A172 (cell line): ENCODE measurements around the gene PTPRK. TPM values are rescaled to one million over a fixed set of nuclear protein-coding genes. Genes with fewer than 3 reads are reported as not detected.

ENCODE experiments used
- DNase-seq: peaks from one replicate; pipeline ENCODE4 v3.0.0-alpha.2; 2015; ENCODE audit warnings: low spot score
- total RNA-seq: library from RNA; depleted of rRNA; stranded (reverse); fragments of >200 nt; shearing (Covaris generic); gene quantifications from 2 replicates; pipeline ENCODE4 v1.2.3, GENCODE V29; 2014; rRNA removed

The PTPRK gene
- total RNA-seq: 41.8 and 44.1 TPM in 2 replicates

DNA sequence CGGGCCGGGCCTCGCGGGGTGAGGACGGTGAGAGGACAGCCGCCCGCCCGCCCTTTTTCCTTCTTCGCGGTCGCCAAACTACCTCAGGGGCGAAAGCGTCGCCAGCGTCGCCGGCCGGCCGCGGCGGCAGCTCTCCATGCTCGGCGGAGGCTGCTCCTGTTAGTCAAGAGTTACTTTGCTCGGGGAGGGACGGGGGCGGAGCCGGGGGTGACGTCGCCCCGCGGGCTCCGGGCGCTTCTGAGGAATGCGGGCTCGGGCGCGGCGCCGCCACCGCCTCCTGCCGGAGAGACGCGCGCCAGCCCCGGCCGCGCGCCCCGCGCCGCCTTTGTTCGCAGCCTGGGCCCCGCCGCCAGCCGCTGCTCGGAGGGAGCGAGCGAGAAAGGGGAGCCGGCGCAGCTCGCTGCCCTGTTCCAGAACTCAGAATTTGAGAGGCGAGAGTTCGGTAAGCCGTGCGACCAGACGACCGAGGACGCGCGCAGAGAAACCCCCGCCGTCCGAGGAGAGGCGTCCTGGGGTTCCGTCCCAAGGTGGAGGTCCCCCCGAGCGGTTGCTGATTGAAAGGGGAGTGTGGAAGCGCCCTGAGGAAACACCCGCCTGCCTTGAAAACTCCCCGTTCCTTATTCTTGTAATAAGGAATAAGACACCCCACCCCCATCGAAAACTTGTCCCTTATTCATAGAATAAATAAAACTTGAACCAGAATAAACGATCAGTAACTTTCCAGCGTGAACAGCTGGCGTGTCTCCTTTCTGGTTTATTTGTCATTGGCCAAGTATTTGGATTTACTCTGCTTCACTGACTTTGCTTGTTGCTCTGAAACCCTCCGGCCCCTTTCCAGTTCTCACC lies at the start of gene PTPRK:
Gene PTPRK, minus strand, starts transcription at position 164 of the 846 bp plus-strand sequence. CDS start 241 bp downstream, outside the sequence.
- DNase-seq: peak; percentile 77

DNA sequence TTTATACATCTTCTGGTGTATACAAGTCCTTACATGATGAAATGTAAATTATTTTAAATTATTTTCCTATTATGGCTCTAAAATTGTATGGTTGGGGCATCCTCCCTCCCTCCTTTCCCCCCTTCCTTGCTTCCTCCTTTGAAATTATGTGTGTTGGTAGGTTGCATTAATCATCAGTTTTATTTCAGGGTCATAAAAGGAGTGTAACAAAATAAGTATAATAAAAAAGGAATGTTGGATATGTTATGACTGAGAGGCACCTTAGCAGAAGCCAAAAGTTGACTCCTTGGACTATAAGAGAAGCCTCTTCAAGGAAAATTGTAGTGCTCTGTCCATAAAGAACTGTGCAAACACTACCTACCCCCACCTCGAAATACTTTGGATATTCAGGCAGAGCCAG lies 46.6 kb upstream of the PTPRK start:
- DNase-seq: peak; percentile 9

DNA sequence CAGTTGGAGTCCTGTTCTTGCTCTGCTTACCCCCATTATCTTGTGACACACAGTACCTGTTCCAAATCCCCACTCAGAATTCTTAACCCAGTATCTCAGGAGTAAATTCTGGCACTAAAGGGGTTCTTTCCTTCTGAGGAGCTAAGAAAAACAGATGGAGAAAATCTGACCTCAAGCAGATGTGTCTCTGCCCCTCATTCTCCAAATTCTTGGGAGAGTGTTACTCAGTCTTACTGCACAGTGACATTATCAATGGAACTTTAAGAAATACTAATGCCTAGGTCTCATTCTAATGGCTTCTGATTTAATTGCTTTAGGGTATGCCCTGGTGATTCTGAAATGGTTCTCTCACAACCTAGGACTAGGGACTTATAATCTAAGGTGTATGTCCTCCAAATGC lies 40.6 kb upstream of the PTPRK start:
- no peak for DNase-seq

DNA sequence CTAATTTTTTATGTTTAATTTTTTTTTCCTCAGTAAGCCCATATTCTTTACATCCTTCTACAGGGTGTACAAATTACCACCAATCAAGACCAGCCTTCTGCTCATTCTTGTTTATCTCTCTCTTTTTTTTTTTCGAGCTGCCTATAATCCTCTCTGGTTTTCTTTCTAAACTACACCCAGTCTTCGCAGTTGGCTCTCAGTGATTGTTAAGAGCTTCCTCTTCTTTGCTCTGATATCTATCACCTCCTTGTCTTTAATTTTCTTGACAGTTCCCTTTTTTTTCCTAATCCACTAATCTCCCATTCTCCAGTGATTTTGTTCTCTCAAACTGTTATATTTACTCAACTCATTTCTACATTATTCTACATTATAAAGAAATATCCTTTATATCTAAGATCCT lies 38.5 kb upstream of the PTPRK start:
- no peak for DNase-seq

DNA sequence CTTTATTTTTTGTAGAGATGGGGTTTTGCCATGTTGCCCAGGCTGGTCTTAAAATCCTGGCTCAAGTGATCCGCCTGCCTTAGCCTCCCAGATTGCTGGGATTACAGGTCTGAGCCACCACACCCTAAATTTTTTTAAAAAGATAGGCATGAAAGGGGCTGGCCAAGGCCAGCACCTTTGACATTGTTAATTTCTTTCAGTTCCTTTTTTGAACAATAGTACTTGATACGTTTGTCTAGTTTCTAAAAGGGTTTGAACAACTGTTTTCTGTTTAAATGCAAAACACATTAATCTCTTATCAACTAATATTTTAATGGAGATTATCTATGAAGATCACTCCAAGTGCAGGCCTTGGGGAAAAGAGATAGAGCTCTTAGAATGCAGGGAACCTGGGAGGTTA lies 37.6 kb upstream of the PTPRK start:
- no peak for DNase-seq

DNA sequence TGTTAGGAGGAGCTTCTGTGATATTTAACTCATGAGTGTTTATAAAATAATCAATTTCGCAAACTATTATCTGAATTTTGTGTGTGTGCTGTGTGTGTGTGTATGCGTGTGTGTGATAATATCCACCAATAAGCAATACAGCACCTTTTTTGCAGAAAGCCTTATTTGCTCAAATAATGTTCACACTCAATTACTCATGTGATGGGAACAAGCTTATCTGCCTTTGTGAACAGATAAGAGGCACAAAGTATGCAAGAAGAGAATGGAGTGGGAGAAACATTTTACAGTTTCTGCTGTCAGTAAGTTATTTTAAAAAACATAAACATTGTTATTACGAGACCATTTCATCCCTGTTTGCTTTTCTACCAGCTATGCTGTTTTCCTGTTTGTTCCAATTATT lies 36.7 kb upstream of the PTPRK start:
- DNase-seq: no peak

DNA sequence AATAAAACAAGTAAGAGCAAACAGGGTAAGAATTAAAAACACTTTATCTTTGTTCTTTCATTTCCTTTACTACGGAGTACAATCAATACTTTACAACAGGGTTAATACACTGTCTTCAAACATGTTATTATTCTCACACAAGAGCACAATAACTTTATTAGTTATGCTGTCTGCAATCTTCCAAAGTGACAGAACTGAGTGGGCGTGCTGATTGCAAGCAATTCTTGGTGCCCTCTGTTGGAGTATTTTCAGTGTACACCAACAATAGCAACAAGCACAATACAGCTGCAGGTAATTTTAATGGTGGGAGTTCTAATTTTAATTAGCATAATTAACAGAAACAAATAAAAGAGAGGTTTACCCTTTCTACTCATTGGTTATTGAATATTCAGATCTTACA lies 33.9 kb upstream of the PTPRK start:
- no peak for DNase-seq

DNA sequence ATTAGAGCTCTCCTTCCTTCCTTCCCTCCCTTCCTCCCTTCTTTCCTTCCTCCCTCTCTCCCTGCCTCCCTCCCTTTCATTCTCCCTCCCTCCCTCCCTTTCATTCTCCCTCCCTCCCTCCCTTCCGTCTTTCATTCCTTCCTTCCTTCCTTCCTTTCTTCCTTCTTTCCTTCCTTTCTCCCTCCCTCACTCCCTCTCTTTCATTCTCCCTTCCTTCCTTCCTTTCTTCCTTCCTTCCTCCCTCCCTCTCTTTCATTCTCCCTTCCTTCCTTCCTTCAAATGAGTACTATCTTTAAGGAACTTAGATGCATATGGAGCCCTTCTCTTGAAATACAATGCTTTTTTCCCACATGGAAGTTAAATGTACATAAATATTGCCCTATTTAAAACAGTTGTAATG lies 20.9 kb upstream of the PTPRK start:
- DNase-seq: no peak

DNA sequence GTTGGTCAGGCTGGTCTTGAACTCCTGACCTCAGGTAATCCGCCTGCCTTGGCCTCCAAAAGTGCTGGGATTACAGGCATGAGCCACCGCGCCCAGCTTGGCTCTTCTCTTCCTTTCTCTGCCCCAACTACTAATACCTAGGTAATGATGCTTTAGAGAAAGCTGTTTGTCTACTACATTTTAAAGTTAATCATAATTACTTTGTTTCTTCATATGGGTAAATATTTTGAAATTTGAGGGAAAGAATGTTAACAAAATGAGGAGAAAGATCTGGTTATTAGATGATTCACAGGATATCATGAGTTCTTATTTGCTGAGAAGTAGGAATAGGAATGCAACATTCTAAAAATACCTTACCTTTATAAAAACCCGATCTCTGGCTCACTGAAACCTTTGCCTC lies 18.4 kb upstream of the PTPRK start:
- DNase-seq: peak; percentile 7

DNA sequence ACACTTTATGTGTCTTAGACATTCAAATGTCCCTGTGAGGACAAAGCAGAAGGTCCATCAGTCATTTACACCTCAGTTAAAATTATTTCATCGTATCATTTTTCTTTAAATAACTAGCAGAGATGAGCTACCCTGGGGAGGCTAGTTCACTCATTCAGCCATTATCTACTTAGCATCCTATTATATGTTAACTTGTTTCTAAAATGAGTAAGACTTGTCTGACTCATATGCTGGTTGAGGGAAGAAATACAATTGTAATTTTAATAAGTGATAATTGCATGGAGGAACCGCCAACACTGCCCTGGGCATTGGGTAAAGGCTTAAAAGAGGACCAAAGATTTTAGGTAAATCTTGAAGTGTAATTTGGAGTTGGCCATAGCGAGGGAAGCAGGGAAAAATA lies 12.4 kb upstream of the PTPRK start:
- DNase-seq: no peak

DNA sequence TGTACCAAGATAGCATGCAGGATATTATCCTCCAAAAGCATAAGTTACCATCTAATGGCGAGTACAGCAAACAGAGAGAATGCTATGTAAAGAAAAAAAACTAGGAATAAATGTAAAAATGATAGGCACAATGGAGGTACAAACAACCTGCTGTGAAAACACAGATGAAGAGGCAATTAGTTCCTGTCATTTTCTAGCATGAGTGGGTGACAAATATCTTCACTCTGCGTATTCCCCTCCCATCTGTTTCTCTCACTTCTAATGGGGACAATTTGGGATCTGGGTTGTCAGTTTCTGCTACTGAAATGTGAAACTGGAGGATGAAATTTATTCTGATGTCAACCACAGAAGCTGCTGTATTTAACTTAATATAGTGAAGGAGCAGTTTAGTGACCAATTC lies 11.7 kb upstream of the PTPRK start:
- DNase-seq: no peak

DNA sequence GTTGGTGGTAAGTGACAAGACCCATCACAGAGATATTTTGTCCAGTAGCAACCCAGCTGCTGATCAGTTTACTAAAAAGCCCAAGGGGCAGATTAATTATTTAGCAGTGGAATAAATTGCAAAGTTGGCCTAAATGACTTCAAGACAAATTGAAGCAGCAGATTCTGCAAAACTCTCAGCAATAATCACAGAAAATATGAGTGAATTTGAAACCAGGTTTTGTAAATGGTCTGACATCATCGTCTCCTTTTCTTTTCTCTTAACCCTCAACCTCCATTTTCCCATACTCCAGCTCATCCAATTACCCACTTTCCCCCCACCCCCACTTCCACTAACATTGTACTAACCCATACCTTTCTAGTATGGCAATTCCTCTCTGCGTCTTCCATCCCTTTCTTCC lies 11.3 kb upstream of the PTPRK start:
- DNase-seq: no peak

DNA sequence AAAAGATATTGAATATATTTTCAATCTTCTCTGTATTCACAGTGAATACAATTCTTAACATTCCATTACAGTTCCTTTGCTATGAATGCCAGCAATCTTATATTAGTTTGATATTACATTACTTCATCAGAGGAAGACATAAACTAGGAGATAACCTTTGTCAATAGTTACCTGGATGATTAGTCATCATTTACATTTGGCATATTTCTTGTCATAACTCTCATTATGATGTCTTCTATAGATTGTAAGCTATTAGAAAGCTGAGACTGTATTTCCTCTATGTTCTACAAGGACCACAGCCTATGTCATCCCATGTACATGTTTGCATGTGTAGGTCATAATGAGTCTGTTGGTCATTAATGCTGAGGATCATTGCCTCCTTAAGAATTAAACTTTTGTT lies 7.8 kb upstream of the PTPRK start:
- no peak for DNase-seq

DNA sequence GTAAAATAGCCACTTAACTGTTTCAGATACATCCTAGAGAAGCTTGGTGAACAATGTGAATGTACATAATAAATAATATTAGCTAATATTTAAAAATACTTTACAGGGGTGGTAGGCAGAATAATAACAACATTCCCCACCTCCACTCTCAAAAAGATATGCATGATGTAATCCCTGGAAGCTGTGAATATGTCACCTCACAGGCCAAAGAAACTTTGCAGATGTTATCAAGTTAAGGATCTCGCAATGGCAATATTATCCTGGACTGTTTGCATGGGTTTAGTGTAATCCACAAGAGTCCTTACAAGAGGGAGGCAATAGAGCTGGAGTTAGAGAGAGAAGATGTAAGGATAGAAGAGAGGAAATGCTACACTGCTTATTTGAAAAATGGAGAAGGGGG lies 7.0 kb upstream of the PTPRK start:
- no peak for DNase-seq

DNA sequence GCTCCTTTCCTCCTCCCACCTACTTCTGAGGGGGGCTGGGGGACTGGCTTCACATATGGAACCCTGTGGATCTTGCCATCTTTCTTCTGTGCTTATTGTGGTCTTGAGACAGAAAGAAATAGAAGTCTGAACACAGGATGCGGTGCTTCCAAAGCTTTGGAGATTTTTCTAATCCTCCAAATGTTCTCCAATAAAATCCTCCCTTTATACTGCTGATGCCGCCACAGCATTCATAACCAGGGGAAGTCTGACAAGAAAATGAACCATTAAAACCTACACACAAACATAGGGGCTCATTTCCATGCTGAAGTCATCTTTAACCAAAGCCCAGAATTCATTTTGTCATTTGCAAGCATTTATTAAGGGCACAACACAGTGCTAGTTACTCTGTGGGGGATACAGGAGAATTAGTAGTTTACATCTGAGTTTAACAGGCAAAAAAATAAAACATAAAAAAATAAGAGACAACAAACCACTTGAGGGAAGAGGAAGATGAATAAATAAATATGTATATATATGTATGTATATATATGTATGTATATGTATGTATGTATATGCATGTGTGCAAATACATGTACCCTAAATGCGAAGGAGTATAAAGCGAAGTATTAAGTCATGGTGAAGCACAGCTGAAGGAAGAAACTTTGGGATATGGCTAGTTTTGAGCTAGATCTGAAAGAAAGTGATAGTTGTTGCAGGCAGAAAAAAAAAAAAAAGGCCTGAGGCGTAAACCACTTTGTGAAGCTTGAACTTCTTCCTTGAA lies 5.9 kb upstream of the PTPRK start:
- no peak for DNase-seq

DNA sequence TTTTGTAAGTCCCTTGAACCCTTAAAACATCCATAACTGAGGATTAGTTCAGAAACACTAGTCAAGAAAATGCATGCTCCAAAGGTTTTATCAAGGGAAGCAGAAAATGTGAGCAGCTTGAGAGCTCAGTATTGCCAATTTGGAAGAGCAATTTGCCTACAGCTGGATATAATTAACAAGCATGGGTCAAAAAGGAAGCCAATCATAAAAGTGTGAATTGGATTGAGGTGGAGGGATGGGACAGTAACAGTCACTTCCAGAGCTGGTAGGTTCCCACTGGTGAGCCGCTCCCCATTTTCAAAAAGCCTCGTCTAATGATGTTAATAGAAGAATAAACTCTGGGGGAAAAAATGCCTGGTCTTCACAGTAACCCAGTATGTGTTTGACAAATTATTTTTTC lies 5.0 kb upstream of the PTPRK start:
- DNase-seq: no peak

DNA sequence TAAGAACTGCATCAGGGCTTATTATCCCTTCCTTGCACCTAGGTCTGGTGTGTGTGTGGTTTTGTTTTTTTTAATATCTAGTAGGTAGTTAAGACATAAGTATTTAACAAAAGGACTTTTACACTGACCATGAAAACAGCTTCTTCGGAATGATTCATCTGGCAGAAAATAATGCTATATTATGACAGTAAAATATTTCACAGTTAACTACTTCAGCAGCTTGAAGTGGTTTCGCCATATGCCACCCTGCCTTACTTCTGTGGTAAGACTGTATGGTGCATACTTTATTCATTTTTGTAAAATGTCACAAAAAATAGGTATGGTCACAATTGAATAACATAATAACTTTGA lies 858 bp upstream of the PTPRK start:
- no peak for DNase-seq

DNA sequence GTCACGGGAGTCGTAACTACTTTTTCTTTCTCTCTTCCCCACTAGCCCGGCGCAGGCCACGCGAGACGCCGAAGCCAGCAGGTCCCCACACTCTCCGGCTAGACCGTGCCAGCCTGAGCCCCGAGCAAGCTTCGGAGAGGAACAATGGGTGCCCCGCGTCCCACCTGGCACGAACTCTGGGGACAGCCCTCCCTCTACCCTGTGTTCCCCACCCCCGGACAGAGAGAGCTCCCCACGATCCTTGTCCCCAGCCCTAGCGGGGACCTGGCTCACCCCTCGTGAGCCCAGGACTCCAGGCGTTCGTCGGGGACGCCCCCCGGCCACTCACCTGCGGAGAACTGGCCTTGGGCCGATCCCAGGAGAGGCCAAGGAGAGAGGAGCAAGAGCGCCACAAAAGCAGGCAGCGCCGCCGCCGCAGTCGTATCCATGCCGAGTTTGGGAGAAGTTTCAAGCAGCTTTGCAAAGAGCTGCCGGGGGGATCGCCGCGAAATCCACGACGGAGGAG lies 416 bp downstream of the PTPRK start:
- DNase-seq: no peak

DNA sequence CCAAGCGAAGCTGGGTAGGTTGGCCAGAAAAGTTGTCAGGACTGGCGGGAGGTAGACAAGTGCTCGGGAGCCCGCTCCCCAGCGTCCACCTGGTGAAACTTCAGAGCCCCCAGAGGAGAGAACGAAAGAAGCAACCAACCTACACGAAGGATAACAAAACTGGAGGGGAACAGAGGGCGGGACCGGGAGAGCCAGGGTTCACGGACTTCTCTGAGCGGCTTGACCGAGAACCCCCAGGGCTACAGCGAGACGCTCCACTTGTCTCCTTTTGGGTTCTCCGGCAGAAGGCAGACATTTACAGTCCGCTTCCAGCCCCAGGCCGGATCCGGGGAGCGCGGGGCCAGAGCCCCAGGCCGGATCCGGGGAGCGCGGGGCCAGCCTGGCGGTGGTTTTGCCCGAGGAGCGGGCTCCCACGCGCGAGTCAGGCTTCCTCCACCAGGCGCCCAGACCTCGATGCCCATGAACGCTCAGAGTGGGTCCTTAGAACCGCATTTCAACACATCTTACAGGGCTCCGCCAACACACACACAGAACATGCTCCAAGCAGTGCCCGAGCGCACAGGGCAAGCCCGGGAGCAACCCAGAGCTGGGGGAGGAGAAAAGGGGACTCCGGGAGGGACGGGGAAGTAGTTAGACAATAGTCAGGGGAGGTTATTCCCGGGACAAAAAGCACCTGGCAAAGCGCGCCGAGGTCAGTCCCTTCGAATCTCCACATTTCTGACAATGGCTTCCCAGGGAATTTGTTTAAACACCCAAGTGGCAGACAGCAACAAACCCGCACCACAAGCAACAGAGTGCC lies 1.1 kb downstream of the PTPRK start:
- peak; percentile 40 for DNase-seq

DNA sequence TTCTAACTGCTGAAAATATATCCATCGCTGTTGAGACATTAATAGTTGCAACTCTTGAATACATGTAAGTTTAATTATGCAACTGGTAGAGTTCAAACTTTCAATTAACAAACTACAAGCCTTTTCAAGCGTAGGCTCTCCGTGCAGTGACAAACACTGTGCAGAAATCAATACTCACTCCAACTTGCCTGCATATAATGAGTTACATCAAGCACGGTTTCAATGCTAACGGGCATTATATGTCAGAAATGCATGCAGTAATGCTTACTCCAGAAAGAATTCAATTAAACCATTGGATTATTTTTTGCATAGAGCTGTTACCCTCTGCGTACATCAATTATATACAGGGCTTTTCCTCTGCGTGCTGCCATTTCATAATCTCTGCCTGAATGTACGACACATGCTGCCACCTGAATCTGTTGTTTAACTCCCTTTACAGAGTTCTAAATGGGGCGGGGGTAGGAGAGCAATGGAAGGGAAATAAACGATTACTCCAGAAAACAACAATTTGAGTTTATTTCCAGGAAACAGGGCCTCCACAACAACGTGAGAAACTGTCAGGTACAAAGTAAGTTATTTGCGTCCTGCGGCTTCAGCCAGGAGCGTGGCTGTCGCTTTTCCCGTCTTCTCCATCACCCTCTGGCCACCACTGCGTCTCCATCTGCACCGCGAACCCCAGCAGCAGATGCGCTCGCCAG lies 1.8 kb downstream of the PTPRK start:
- no peak for DNase-seq

DNA sequence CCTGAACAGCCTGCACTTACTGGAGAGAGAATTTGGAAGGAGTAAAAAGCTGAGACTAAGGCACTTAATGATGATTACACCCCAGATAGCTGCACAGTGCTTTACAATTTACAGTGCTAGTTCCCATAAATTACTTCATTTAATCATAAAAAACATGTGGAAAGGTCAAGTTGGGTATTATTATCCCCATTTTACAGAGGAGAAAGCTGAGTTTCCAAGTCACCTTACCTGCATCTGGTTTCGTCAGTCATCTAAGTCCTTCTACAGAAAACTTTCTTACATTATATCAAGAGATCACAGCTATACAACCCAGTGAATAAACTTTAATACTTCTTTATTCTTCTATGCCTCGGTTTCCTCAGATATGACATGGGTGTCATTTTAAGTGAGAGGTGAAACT lies 3.3 kb downstream of the PTPRK start:
- DNase-seq: no peak

DNA sequence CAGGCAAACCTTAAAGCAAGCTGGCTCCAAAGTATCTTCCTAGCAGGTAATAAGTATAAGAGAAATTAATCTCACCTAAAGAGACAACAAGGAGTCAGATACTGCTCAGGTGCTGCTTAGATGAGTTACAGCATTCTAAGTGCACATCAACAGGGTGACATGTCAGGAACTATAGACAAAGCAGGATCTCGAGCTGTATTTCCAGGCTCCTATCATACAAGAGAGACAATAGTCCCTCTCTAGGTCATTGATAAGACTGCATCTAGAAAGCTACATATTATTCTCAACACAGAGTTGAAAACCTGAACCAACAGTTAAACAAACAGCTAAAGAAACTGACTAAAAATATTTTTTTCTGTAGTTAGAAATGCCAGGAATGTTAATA lies 3.9 kb downstream of the PTPRK start:
- no peak for DNase-seq
